WTC11 (cell line): ENCODE data around the gene CDC42EP2. TPM values are rescaled to one million over a fixed set of nuclear protein-coding genes. Genes with fewer than 3 reads are reported as not detected.

Experiments used
- CBFB ChIP-seq: sonication (generic); formaldehyde crosslinking; IDR thresholded peaks from 2 replicates; pipeline ENCODE4 v1.8.1; 2022; ENCODE audit warnings: mild to moderate bottlenecking, low read depth, missing genetic modification reagents
- CREM ChIP-seq: sonication (generic); formaldehyde crosslinking; IDR thresholded peaks from 2 replicates; pipeline ENCODE4 v1.8.1; 2022; ENCODE audit warnings: mild to moderate bottlenecking, missing genetic modification reagents, moderate library complexity
- IRF2 ChIP-seq: sonication (generic); formaldehyde crosslinking; IDR thresholded peaks from 2 replicates; pipeline ENCODE4 v1.8.0; 2022; ENCODE audit warnings: low read depth, missing genetic modification reagents, borderline replicate concordance
- JUN ChIP-seq: sonication (generic); formaldehyde crosslinking; IDR thresholded peaks from 2 replicates; pipeline ENCODE4 v1.8.0; 2023; ENCODE audit warnings: mild to moderate bottlenecking, missing genetic modification reagents
- NFATC4 ChIP-seq: fragments of 250-450 bp; sonication (Bioruptor Pico); IDR thresholded peaks from 2 replicates; pipeline ENCODE4 v1.9.0; 2021; ENCODE audit warnings: mild to moderate bottlenecking
- NFE2L1 ChIP-seq: sonication (generic); formaldehyde crosslinking; IDR thresholded peaks from 2 replicates; pipeline ENCODE4 v1.8.1; 2023; ENCODE audit warnings: missing genetic modification reagents
- NR2C2 ChIP-seq: sonication (generic); formaldehyde crosslinking; IDR thresholded peaks from 2 replicates; pipeline ENCODE4 v1.8.0; 2022; ENCODE audit warnings: mild to moderate bottlenecking, missing genetic modification reagents
- RELA ChIP-seq: sonication (generic); formaldehyde crosslinking; IDR thresholded peaks from 2 replicates; pipeline ENCODE4 v1.8.1; 2022; ENCODE audit warnings: missing genetic modification reagents, mild to moderate bottlenecking, borderline replicate concordance
- SOX15 ChIP-seq: fragments of 250-450 bp; sonication (Bioruptor Pico); IDR thresholded peaks from 2 replicates; pipeline ENCODE4 v1.9.0; 2021; ENCODE audit warnings: mild to moderate bottlenecking
- SP1 ChIP-seq: sonication (generic); formaldehyde crosslinking; conservative IDR thresholded peaks from 2 replicates; pipeline ENCODE4 v1.8.1; 2022; ENCODE audit warnings: missing genetic modification reagents
- TEAD4 ChIP-seq: sonication (generic); formaldehyde crosslinking; IDR thresholded peaks from 2 replicates; pipeline ENCODE4 v1.8.0; 2022; ENCODE audit warnings: mild to moderate bottlenecking, missing genetic modification reagents
- ZNF317 ChIP-seq: sonication (generic); formaldehyde crosslinking; IDR thresholded peaks from 2 replicates; pipeline ENCODE4 v1.8.1; 2023; ENCODE audit warnings: low read depth, mild to moderate bottlenecking, moderate library complexity, missing genetic modification reagents, borderline replicate concordance
- ZNF423 ChIP-seq: fragments of 250-450 bp; sonication (Bioruptor Pico); IDR thresholded peaks from 2 replicates; pipeline ENCODE4 v2.1.2; 2022; ENCODE audit warnings: mild to moderate bottlenecking, moderate library complexity
- total RNA-seq: library from RNA; stranded (reverse); gene quantifications from 3 replicates; pipeline ENCODE4 v1.2.3, GENCODE V29; 2021
- TF ChIP-seq, protein P1 (sequence below): fragments of 250-450 bp; sonication (Bioruptor Pico); IDR thresholded peaks from 2 replicates; pipeline ENCODE4 v1.8.0; 2021; ENCODE audit warnings: mild to moderate bottlenecking
- TF ChIP-seq, protein P2 (sequence below): sonication (generic); formaldehyde crosslinking; IDR thresholded peaks from 2 replicates; pipeline ENCODE4 v1.8.1; 2023; ENCODE audit warnings: mild to moderate bottlenecking, moderate library complexity, missing genetic modification reagents
- TF ChIP-seq, protein P3 (sequence below): sonication (generic); formaldehyde crosslinking; IDR thresholded peaks from 2 replicates; pipeline ENCODE4 v1.8.0; 2022; ENCODE audit warnings: missing genetic modification reagents
- TF ChIP-seq, protein P4 (sequence below): sonication (generic); formaldehyde crosslinking; IDR thresholded peaks from 2 replicates; pipeline ENCODE4 v1.8.0; 2022; ENCODE audit warnings: mild to moderate bottlenecking, missing genetic modification reagents
- TF ChIP-seq, protein P5 (sequence below): fragments of 250-450 bp; sonication (Bioruptor Pico); IDR thresholded peaks from 2 replicates; pipeline ENCODE4 v1.9.0; 2021; ENCODE audit warnings: mild to moderate bottlenecking, borderline replicate concordance

CDC42EP2 gene
- total RNA-seq, 1 experiment from 2014 or later, result 11.0 TPM

DNA sequence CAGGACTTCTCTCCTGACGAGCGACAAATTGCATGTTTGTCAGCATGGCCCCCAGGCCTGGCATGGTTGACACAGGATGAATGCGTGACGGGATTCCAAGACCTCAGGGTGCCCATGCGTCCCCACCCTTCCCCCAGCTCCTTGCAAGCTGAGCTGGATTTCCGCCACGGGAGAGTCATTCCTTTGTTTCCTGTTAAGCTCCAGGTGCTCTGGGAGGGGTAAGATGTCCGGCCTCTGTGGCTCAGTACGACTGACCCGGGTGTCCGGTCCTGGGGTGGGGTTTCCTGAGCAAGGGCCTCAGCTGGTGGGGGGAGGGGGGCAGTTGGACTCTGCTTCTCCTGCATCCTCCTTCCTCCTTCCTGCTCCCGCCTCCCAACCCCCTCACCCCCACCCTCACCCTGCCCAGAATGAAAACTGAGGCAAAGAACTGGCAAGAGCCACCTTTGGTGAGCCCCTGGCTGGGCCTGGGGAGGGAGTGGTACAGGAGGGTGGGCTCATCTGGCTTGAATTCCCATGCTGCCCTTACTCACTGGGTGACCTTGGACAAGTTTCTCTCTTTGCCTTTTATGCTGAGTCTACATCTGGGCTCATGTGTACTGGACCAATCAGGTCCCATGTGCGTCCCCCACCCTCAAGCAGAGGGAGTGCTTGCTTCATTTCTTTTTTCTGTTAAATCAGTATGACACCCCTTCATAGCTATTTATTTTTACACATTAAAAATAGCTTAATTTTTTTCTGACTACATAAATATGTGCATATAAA, 2.5 kb downstream of the CDC42EP2 start (continued):
- TF ChIP-seq, protein P1, sequence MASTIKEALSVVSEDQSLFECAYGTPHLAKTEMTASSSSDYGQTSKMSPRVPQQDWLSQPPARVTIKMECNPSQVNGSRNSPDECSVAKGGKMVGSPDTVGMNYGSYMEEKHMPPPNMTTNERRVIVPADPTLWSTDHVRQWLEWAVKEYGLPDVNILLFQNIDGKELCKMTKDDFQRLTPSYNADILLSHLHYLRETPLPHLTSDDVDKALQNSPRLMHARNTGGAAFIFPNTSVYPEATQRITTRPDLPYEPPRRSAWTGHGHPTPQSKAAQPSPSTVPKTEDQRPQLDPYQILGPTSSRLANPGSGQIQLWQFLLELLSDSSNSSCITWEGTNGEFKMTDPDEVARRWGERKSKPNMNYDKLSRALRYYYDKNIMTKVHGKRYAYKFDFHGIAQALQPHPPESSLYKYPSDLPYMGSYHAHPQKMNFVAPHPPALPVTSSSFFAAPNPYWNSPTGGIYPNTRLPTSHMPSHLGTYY (CRISPR knock-in tag), result no peak
- TF ChIP-seq JUN (CRISPR knock-in tag), result no peak
- TF ChIP-seq TEAD4 (CRISPR knock-in tag), result no peak
- TF ChIP-seq CREM (CRISPR knock-in tag), result no peak
- no peak for TF ChIP-seq NFATC4 (CRISPR knock-in tag)
- TF ChIP-seq, protein P2, sequence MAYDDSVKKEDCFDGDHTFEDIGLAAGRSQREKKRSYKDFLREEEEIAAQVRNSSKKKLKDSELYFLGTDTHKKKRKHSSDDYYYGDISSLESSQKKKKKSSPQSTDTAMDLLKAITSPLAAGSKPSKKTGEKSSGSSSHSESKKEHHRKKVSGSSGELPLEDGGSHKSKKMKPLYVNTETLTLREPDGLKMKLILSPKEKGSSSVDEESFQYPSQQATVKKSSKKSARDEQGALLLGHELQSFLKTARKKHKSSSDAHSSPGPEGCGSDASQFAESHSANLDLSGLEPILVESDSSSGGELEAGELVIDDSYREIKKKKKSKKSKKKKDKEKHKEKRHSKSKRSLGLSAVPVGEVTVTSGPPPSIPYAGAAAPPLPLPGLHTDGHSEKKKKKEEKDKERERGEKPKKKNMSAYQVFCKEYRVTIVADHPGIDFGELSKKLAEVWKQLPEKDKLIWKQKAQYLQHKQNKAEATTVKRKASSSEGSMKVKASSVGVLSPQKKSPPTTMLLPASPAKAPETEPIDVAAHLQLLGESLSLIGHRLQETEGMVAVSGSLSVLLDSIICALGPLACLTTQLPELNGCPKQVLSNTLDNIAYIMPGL, result no peak
- TF ChIP-seq ZNF317, result no peak
- TF ChIP-seq, protein P3, sequence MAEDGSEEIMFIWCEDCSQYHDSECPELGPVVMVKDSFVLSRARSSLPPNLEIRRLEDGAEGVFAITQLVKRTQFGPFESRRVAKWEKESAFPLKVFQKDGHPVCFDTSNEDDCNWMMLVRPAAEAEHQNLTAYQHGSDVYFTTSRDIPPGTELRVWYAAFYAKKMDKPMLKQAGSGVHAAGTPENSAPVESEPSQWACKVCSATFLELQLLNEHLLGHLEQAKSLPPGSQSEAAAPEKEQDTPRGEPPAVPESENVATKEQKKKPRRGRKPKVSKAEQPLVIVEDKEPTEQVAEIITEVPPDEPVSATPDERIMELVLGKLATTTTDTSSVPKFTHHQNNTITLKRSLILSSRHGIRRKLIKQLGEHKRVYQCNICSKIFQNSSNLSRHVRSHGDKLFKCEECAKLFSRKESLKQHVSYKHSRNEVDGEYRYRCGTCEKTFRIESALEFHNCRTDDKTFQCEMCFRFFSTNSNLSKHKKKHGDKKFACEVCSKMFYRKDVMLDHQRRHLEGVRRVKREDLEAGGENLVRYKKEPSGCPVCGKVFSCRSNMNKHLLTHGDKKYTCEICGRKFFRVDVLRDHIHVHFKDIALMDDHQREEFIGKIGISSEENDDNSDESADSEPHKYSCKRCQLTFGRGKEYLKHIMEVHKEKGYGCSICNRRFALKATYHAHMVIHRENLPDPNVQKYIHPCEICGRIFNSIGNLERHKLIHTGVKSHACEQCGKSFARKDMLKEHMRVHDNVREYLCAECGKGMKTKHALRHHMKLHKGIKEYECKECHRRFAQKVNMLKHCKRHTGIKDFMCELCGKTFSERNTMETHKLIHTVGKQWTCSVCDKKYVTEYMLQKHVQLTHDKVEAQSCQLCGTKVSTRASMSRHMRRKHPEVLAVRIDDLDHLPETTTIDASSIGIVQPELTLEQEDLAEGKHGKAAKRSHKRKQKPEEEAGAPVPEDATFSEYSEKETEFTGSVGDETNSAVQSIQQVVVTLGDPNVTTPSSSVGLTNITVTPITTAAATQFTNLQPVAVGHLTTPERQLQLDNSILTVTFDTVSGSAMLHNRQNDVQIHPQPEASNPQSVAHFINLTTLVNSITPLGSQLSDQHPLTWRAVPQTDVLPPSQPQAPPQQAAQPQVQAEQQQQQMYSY (CRISPR knock-in tag), result no peak
- TF ChIP-seq CBFB (CRISPR knock-in tag), result no peak
- no peak for TF ChIP-seq RELA (CRISPR knock-in tag)
- TF ChIP-seq, protein P4, sequence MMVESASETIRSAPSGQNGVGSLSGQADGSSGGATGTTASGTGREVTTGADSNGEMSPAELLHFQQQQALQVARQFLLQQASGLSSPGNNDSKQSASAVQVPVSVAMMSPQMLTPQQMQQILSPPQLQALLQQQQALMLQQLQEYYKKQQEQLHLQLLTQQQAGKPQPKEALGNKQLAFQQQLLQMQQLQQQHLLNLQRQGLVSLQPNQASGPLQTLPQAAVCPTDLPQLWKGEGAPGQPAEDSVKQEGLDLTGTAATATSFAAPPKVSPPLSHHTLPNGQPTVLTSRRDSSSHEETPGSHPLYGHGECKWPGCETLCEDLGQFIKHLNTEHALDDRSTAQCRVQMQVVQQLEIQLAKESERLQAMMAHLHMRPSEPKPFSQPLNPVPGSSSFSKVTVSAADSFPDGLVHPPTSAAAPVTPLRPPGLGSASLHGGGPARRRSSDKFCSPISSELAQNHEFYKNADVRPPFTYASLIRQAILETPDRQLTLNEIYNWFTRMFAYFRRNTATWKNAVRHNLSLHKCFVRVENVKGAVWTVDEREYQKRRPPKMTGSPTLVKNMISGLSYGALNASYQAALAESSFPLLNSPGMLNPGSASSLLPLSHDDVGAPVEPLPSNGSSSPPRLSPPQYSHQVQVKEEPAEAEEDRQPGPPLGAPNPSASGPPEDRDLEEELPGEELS (CRISPR knock-in tag), result no peak
- no peak for TF ChIP-seq SOX15 (CRISPR knock-in tag)
- no peak; the same call in 1 of the 2 replicates for TF ChIP-seq SP1
- TF ChIP-seq ZNF423 (CRISPR knock-in tag), result peak; percentile 82
- TF ChIP-seq IRF2 (CRISPR knock-in tag), result no peak
- TF ChIP-seq, protein P5, sequence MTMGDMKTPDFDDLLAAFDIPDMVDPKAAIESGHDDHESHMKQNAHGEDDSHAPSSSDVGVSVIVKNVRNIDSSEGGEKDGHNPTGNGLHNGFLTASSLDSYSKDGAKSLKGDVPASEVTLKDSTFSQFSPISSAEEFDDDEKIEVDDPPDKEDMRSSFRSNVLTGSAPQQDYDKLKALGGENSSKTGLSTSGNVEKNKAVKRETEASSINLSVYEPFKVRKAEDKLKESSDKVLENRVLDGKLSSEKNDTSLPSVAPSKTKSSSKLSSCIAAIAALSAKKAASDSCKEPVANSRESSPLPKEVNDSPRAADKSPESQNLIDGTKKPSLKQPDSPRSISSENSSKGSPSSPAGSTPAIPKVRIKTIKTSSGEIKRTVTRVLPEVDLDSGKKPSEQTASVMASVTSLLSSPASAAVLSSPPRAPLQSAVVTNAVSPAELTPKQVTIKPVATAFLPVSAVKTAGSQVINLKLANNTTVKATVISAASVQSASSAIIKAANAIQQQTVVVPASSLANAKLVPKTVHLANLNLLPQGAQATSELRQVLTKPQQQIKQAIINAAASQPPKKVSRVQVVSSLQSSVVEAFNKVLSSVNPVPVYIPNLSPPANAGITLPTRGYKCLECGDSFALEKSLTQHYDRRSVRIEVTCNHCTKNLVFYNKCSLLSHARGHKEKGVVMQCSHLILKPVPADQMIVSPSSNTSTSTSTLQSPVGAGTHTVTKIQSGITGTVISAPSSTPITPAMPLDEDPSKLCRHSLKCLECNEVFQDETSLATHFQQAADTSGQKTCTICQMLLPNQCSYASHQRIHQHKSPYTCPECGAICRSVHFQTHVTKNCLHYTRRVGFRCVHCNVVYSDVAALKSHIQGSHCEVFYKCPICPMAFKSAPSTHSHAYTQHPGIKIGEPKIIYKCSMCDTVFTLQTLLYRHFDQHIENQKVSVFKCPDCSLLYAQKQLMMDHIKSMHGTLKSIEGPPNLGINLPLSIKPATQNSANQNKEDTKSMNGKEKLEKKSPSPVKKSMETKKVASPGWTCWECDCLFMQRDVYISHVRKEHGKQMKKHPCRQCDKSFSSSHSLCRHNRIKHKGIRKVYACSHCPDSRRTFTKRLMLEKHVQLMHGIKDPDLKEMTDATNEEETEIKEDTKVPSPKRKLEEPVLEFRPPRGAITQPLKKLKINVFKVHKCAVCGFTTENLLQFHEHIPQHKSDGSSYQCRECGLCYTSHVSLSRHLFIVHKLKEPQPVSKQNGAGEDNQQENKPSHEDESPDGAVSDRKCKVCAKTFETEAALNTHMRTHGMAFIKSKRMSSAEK, result no peak
- no peak for TF ChIP-seq NR2C2
- TF ChIP-seq NFE2L1 (CRISPR knock-in tag), result no peak
